T-helper 1 cell treated with Interleukin-12 subunit alpha and Interleukin-12 subunit beta and Interleukin-4 antibody, amounts not matched to agents 30 μg/mL and 1 μg/mL, for 36 hours (primary cell): ENCODE data around the gene FOSB.

Experiments used
- H3K27ac Mint-ChIP-seq: one replicate; pipeline ENCODE4 v1.8.0; 2021; ENCODE audit warnings: mild to moderate bottlenecking, mixed read lengths
- H3K27me3 Mint-ChIP-seq: one replicate; pipeline ENCODE4 v1.8.0; 2021; ENCODE audit warnings: low read depth, mixed read lengths
- H3K36me3 Mint-ChIP-seq: one replicate; pipeline ENCODE4 v1.8.0; 2021; ENCODE audit warnings: low read depth, mixed read lengths
- H3K4me1 Mint-ChIP-seq: one replicate; pipeline ENCODE4 v1.8.0; 2021; ENCODE audit warnings: low read depth, mixed read lengths
- H3K4me3 Mint-ChIP-seq: one replicate; pipeline ENCODE4 v1.8.0; 2021; ENCODE audit warnings: mild to moderate bottlenecking, moderate library complexity, mixed read lengths
- H3K9me3 Mint-ChIP-seq: one replicate; pipeline ENCODE4 v1.8.0; 2021; ENCODE audit warnings: mixed read lengths

Gene FOSB

DNA sequence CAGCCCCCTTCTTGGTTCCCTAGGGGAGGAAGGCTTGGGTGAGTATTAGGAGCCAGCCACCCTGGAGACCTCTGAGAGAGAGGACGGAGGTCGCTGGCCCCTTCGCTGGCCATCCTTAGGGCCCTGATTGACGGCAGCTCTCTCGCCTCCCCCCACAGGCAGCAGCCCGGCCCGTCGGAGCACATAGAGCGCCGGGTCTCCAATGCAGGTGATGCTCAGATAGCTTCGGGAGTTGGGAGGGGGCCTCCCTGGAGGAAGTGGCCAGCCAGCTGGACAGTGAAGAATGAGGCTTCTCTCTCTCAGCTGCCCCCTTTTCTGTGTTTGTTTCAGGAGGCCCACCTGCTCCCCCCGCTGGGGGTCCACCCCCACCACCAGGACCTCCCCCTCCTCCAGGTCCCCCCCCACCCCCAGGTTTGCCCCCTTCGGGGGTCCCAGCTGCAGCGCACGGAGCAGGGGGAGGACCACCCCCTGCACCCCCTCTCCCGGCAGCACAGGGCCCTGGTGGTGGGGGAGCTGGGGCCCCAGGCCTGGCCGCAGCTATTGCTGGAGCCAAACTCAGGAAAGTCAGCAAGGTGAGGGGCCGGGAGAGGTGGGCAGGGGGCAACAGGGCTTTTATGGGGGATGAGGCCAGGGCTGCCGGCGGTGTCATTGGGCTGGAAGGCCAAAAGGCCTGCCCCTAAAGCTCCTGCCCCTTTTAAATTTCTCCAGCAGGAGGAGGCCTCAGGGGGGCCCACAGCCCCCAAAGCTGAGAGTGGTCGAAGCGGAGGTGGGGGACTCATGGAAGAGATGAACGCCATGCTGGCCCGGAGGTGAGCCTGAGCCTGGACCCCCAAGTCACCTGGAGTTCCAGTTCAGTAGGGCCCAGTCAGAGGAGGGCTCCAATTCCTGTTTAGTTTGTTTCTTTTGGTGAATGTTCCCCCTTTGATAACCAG is 54.5 kb downstream of the FOSB start:
- H3K4me1 Mint-ChIP-seq, result peaks cover 11% of the 10 kb centered on the region
- H3K27me3 Mint-ChIP-seq, result no peaks in the 10 kb centered on the region
- no peaks in the 10 kb centered on the region for H3K9me3 Mint-ChIP-seq
- H3K27ac Mint-ChIP-seq, result no peak overlapping the region
- H3K4me3 Mint-ChIP-seq, result no peak overlapping the region
- H3K36me3 Mint-ChIP-seq, result peaks cover 32% of the 10 kb centered on the region

DNA sequence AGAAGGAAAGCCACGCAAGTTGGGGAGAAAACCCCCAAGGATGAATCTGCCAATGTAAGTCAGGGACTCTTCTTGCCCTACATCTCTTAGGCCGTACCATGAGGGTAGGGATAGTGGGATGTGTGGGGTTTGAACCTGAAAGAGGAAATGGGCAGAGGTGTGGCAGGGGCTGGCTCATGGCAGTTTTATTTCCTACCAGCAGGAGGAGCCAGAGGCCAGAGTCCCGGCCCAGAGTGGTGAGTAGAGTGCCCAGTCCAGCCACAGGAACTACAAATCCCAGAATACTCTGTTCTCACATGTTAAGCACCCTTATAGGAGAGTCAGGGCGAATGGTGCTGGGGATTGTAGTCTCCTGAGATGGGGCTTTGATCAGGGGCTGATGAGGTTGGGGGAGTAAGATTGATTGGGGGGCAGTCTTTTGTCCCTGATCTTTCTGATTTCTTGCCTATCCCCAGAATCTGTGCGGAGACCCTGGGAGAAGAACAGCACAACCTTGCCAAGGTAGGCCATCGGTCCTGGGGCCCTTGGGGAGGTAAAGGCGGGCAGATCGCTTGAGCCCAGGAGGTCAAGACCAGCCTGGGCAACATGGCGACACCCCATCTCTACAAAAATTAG is 56.0 kb downstream of the FOSB start:
- Mint-ChIP-seq H3K4me3 (no peak overlapping the region), H3K36me3 (peaks cover 34% of the 10 kb centered on the region), H3K27ac (peak overlapping the region; percentile 67), H3K9me3 (no peaks in the 10 kb centered on the region), H3K4me1 (peaks cover 17% of the 10 kb centered on the region), H3K27me3 (no peaks in the 10 kb centered on the region)

DNA sequence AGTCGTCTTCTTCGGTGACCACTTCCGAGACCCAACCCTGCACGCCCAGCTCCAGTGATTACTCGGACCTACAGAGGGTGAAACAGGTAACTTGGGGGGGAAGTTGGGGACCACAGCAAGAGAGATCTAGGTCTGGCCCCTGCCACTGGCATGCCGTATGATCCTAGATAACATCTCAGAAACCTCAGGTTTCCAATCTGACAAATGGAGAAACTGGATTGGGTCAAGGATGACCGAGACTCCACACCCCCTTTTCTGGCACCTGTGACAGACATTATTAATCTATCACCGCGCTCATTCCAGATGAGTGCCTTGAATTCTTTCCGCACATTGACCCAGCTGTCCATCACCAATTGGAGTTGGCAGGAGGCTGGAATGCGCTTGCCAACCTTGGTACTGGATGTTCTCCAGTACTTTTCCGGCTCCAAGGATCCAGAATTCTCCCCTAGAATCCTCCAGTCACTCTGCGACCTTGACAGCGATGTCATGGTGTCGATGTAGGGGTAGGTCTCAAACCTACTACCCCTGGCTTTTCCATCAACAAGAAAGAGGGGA is 56.9 kb downstream of the FOSB start:
- Mint-ChIP-seq H3K4me3 (no peak overlapping the region), H3K27me3 (no peaks in the 10 kb centered on the region), H3K36me3 (peaks cover 34% of the 10 kb centered on the region), H3K4me1 (peaks cover 17% of the 10 kb centered on the region), H3K9me3 (no peaks in the 10 kb centered on the region), H3K27ac (no peak overlapping the region)
